Lung (tissue), 12 donors: ENCODE results near the gene HDAC4. TPM values are rescaled to one million over a fixed set of nuclear protein-coding genes. Genes with fewer than 3 reads are reported as not detected.

ENCODE experiments used
- ATAC-seq: fragments of 200-7000 bp; cut with Tn5 transposase; one replicate; pipeline ENCODE4 v1.9.1; 2020; ENCODE audit warnings: moderate number of reproducible peaks; ENCODE audit not compliant: insufficient read depth, low FRiP score
- DNase-seq, 3 donors: peaks; one replicate each; pipeline ENCODE4 v3.0.0-alpha.2; 2013 to 2017
- H3K27ac ChIP-seq, 2 donors: one replicate each; pipeline ENCODE4 v1.5.1; 2013; ENCODE audit warnings: mild to moderate bottlenecking in 2 of 2, moderate library complexity in 2 of 2, control low read depth in 1 of 2, inconsistent platforms in 1 of 2, low read depth in 1 of 2, low read length in 1 of 2
- H3K27me3 ChIP-seq, 3 donors: one replicate each; pipeline ENCODE4 v1.5.1; 2013; ENCODE audit warnings: low read length in 2 of 3; ENCODE audit not compliant: control insufficient read depth in 3 of 3, insufficient read depth in 3 of 3
- H3K36me3 ChIP-seq, 4 donors: one replicate each; pipeline ENCODE4 v1.5.1; 2013; ENCODE audit warnings: low read length in 4 of 4, mild to moderate bottlenecking in 1 of 4, moderate library complexity in 1 of 4; ENCODE audit not compliant: control insufficient read depth in 4 of 4, insufficient read depth in 4 of 4
- H3K4me1 ChIP-seq, 5 donors: one replicate each; pipeline ENCODE4 v1.5.1; 2013; ENCODE audit warnings: low read length in 5 of 5, mild to moderate bottlenecking in 2 of 5, moderate library complexity in 1 of 5; ENCODE audit not compliant: control insufficient read depth in 5 of 5, insufficient read depth in 5 of 5
- H3K4me3 ChIP-seq: one replicate; pipeline ENCODE4 v1.5.1; 2013; ENCODE audit warnings: mild to moderate bottlenecking, control low read depth, moderate library complexity
- H3K9ac ChIP-seq, 2 donors: one replicate each; pipeline ENCODE4 v1.5.1; 2013; ENCODE audit warnings: low read length in 2 of 2, control low read depth in 1 of 2; ENCODE audit not compliant: insufficient read depth in 1 of 2
- H3K9me3 ChIP-seq, 4 donors: one replicate each; pipeline ENCODE4 v1.5.1; 2013; ENCODE audit warnings: low read length in 3 of 4, mild to moderate bottlenecking in 1 of 4, moderate library complexity in 1 of 4; ENCODE audit not compliant: control insufficient read depth in 4 of 4, insufficient read depth in 3 of 4
- CTCF ChIP-seq: IDR thresholded peaks from 2 replicates; pipeline ENCODE4 v1.5.1; 2012; ENCODE audit warnings: mild to moderate bottlenecking; ENCODE audit errors: control extremely low read depth, extremely low read depth
- WGBS, 2 donors: extraction: QIAGEN DNeasy Blood & Tissue Kit; methylation state at CpG; one replicate each; pipeline ENCODE4 v1.1.7; 2013; 5-methylcytosine and 5-hydroxymethylcytosine counted together
- polyA plus RNA-seq, 2 donors: library from polyadenylated mRNA; stranded (reverse); fragments of 200-250 nt; gene quantifications; one replicate each; pipeline ENCODE4 v1.2.1, GENCODE V29; 2013
- total RNA-seq, 2 donors: library from RNA; depleted of rRNA in 1 of 2; stranded (reverse); fragments of >200 nt in 1 of 2; gene quantifications; one replicate each; pipeline ENCODE4 v1.2.1, GENCODE V29; 2014 to 2021
- donor health status: control.
- donor health status: control.
- donor health status: Bipolar disorder and iron deficiency.
- donor health status: healthy.
- donor health status: DM: yes; HTN: yes; CAD: no.

The HDAC4 gene
- total and polyA plus RNA-seq, 4 donors = 6.9 to 47.7 (median 20.7) TPM

GRCh38 chr2:239002954-239003623 is 397.7 kb downstream of the HDAC4 start:
- no peak for TF ChIP-seq CTCF
- ATAC-seq = no peak
- peak overlapping the region in 1 of 2 donors; percentile 10 for H3K27ac ChIP-seq
- H3K4me3 ChIP-seq = no peak overlapping the region
- peak; percentile 49 to 87 (median 82) for DNase-seq
- H3K9me3 ChIP-seq = peaks cover 0 to 8% (median 2%) of the 10 kb centered on the region in 4 donors
- H3K9ac ChIP-seq = peak overlapping the region; percentile 46 to 49
- H3K27me3 ChIP-seq = peaks cover 0 to 1% (median 0%) of the 10 kb centered on the region in 3 donors
- 55 to 79% methylated on average over 13 of the region's 13 CpGs for WGBS, 2 donors
- peaks cover 0 to 16% (median 7%) of the 10 kb centered on the region in 5 donors for H3K4me1 ChIP-seq
- H3K36me3 ChIP-seq = no peaks in the 10 kb centered on the region

GRCh38 chr2:239002591-239002953 is 398.2 kb downstream of the HDAC4 start:
- H3K4me1 ChIP-seq = peaks cover 0 to 16% (median 7%) of the 10 kb centered on the region in 5 donors
- peaks cover 0 to 8% (median 2%) of the 10 kb centered on the region in 4 donors for H3K9me3 ChIP-seq
- ATAC-seq (no peak), DNase-seq (no peak)
- H3K4me3 ChIP-seq = no peak overlapping the region
- H3K27me3 ChIP-seq = no peaks in the 10 kb centered on the region
- H3K9ac ChIP-seq = no peak overlapping the region
- no peaks in the 10 kb centered on the region for H3K36me3 ChIP-seq
- WGBS, 2 donors = 61 to 72% methylated on average over 8 of the region's 8 CpGs
- H3K27ac ChIP-seq = no peak overlapping the region
- TF ChIP-seq CTCF = no peak

- H3K9ac ChIP-seq = no peak overlapping the region
- no peak for ATAC-seq
- H3K4me1 ChIP-seq = peaks cover 0 to 16% (median 7%) of the 10 kb centered on the region in 5 donors
- no peaks in the 10 kb centered on the region for H3K27me3 ChIP-seq
- DNase-seq = no peak
- WGBS, 2 donors = 85 to 90% methylated on average over 14 of the region's 14 CpGs
- H3K9me3 ChIP-seq = peaks cover 0 to 7% (median 2%) of the 10 kb centered on the region in 4 donors
- no peak overlapping the region for H3K4me3 ChIP-seq
- no peaks in the 10 kb centered on the region for H3K36me3 ChIP-seq
- no peak for TF ChIP-seq CTCF
- H3K27ac ChIP-seq = no peak overlapping the region
These were observed 399.0 kb downstream of the HDAC4 start for GRCh38 chr2:239001794-239002193.
